ENCODE measurements around the gene SLC35G2.

Gene SLC35G2

DNA sequence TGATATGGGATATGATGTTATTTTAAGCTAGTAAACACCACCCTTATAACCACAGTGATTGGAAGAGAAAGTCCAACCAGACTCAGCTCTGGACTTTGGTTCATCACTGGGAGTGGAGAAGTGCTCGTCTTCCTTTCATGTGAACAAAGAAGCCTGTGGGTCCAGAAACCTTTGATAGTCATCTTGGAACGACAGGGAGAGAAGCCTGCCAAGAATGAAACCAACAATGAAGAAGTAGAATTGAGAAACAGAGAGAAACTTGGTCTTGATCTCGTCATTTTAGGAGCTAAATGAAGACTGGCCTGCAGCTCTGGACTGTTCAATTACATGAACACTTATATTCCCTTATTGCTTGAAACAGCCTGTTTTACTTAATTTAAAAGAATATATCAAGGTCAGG is 13.1 kb upstream of the SLC35G2 start:
- no peak for TF ChIP-seq CTCF (IDR thresholded peaks at IDR 0.05; ENCODE audit: insufficient read depth, low read depth, low read length, missing control alignments)
- DNase-seq (ENCODE audit: low read depth) = no peak
- H3K4me3 ChIP-seq (ENCODE audit: low read length) = no peak overlapping the region

DNA sequence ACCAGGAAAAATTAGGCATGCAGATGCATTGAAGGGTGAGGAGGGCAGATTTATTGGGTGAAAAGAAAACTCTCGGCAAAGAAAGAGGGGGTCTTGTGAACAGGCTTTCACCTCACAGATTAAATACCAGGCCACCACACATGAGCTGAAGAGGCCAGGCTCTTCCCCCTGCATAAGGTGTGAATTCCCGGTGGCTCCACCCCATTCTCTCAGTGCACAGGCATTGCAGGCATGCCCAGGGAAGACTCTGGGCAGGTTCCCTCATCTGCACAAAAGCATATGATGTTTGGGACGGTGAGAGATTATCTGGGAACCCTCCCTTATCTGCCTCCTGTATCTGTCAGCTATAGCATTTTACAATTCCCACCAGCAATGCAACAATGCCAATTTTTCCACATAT is 7.2 kb upstream of the SLC35G2 start:
- DNase-seq (ENCODE audit: low read depth) = no peak
- TF ChIP-seq CTCF (IDR thresholded peaks at IDR 0.05; ENCODE audit: insufficient read depth, low read depth, low read length, missing control alignments) = no peak
- no peak overlapping the region for H3K4me3 ChIP-seq (ENCODE audit: low read length)

DNA sequence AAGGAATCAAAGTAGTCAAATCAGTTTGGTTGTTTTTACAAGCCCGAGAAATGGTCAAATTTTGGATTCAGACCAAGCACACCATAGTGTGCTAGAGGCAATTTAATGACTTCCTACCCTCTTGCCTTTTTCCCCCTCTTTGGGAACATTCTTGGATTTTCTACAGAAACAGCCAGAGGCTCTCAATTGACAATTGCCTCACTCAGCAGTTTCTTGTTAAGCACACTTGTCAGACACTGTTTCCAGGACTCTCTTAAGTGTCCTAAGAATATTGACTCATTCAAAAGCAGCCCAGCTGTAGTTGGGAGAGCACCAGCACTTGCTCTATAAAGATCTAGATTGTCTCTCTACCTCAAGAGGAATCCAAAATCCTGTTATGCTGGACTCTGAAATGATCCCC is 1.5 kb upstream of the SLC35G2 start:
- no peak for TF ChIP-seq CTCF (IDR thresholded peaks at IDR 0.05; ENCODE audit: insufficient read depth, low read depth, low read length, missing control alignments)
- no peak overlapping the region for H3K4me3 ChIP-seq (ENCODE audit: low read length)
- DNase-seq (ENCODE audit: low read depth) = peak; percentile 52

DNA sequence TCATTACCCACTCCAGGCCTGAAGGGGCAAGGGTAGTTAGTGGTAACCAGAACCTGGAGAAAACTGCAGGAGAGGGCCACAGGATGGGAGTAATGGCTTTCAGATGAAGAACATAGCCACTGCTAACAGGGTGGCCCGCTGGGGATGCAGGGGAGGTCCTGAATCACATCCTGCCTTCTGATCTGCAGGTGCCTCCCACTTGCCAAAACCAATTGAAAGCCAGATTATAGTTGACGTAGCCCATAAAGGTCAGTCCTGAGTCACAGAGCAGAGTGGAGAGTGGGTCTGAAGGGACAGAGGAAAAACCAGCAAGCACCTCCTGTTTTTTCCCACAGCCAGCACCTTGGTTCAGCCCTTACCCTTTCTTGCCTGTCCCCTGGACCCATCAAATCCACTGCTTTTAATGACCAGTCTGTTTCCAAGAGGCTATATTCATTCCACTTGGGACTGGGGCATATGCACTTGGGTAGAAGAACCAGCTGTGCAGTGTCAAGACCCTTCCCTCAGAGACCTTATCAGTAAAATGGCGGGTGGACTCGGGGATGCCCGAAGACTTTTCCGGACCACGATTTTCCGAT is 646 bp upstream of the SLC35G2 start:
- TF ChIP-seq CTCF (IDR thresholded peaks at IDR 0.05; ENCODE audit: insufficient read depth, low read depth, low read length, missing control alignments) = no peak
- peak; percentile 69 for DNase-seq (ENCODE audit: low read depth)
- peak overlapping the region; percentile 52 for H3K4me3 ChIP-seq (ENCODE audit: low read length)

DNA sequence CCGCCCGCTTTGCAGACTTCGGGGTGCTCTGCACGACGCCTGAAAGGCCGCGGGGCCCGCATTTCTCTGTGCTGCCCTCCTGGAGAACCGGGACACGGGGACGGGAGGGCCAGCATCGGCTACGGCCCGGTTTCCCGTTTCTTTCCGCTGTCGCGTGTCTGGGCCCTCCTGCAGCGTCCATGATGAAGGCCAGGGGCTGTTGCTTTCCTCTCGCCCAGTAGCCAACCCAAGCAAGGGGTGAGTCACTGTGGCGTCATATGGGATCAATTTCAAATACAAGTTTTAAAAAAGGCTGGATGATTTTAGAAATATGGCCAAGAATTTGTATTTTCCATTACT is 435 bp downstream of the SLC35G2 start:
- peak overlapping the region; percentile 52 for H3K4me3 ChIP-seq (ENCODE audit: low read length)
- DNase-seq (ENCODE audit: low read depth) = peak; percentile 78
- TF ChIP-seq CTCF (IDR thresholded peaks at IDR 0.05; ENCODE audit: insufficient read depth, low read depth, low read length, missing control alignments) = no peak

GRCh38 chr3:136819731-136820679 is 1.1 kb downstream of the SLC35G2 start:
- peak overlapping the region; percentile 52 for H3K4me3 ChIP-seq (ENCODE audit: low read length)
- peak; percentile 76 for DNase-seq (ENCODE audit: low read depth)
- TF ChIP-seq CTCF (IDR thresholded peaks at IDR 0.05; ENCODE audit: insufficient read depth, low read depth, low read length, missing control alignments) = no peak

Measured in epithelial cell of esophagus (primary cell).